ENCODE measurements around the gene KAZN.

The KAZN gene

GRCh38 chr1:14660801-14661200, 62.3 kb downstream of the KAZN start:
- DNase-seq (ENCODE audit: extremely low read depth, low read depth), result no peak
- TF ChIP-seq CTCF (IDR thresholded peaks at IDR 0.05; ENCODE audit: low read depth, low read length), result no peak

GRCh38 chr1:14661222-14661621, 62.7 kb downstream of the KAZN start:
- TF ChIP-seq CTCF (IDR thresholded peaks at IDR 0.05; ENCODE audit: low read depth, low read length), result no peak
- DNase-seq (ENCODE audit: extremely low read depth, low read depth), result peak; percentile 1

- no peak for TF ChIP-seq CTCF (IDR thresholded peaks at IDR 0.05; ENCODE audit: low read depth, low read length)
- no peak for DNase-seq (ENCODE audit: extremely low read depth, low read depth)
These were observed 63.6 kb downstream of the KAZN start for GRCh38 chr1:14662116-14662515.

- no peak for DNase-seq (ENCODE audit: extremely low read depth, low read depth)
- no peak for TF ChIP-seq CTCF (IDR thresholded peaks at IDR 0.05; ENCODE audit: low read depth, low read length)
These were observed 65.3 kb downstream of the KAZN start for GRCh38 chr1:14663773-14664172.

- TF ChIP-seq CTCF (IDR thresholded peaks at IDR 0.05; ENCODE audit: low read depth, low read length), result no peak
- DNase-seq (ENCODE audit: extremely low read depth, low read depth), result no peak
These were observed 67.9 kb downstream of the KAZN start for GRCh38 chr1:14666373-14666772.

- no peak for TF ChIP-seq CTCF (IDR thresholded peaks at IDR 0.05; ENCODE audit: low read depth, low read length)
- no peak for DNase-seq (ENCODE audit: extremely low read depth, low read depth)
These were observed 68.6 kb downstream of the KAZN start for GRCh38 chr1:14666962-14667650.

- TF ChIP-seq CTCF (IDR thresholded peaks at IDR 0.05; ENCODE audit: low read depth, low read length), result no peak
- no peak for DNase-seq (ENCODE audit: extremely low read depth, low read depth)
These were observed 69.1 kb downstream of the KAZN start for GRCh38 chr1:14667651-14667984.
